ENCODE measurements around the gene EDAR.
A peak's percentile ranks its signal among the peaks of the same experiment; 100 is the strongest.

EDAR gene

DNA sequence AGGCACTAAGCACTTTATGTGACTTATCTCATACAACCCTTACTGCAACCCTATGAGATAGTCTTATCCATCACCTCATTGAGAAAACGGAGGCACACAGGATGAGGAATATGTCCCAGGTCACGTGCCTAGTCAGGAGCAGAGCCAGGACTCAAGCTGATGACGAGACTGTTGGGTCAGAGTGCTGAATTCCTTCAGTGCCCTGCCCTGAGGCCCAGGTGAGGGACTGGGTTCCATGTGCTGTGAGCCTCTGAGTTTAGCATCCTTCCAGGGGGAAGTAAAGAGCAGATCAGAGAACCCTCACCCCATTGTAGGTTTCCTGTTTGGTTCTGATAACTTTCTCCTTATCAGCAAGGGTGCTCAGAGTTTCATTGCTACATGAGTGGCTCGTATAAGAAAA lies 11.7 kb upstream of the EDAR start:
- DNase-seq = no peak

GRCh38 chr2:108998911-108999310 lies 9.9 kb upstream of the EDAR start:
- DNase-seq = no peak

DNA sequence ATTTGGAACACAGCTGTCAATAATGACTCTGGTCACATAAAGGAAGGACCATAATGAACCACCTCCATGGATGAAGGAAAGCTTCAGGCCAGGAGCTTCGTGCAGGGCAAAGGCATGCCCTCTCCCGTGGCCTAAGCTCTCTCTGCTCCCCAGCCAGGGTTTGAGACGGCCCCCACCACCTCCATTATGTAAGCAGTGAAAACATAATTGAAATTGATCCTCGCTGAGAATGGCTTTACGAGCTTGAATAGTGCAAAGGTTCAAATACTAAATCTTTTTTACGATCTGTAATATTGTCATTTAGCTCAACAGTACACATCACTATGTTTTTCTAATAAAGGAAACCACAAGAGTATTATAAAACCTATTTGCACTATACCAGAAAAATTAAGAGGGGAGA lies 5.2 kb upstream of the EDAR start:
- no peak for DNase-seq

GRCh38 chr2:108993095-108993937 lies 4.3 kb upstream of the EDAR start:
- DNase-seq = no peak

GRCh38 chr2:108988076-108988795 lies 784 bp downstream of the EDAR start:
- peak in 1 of 2 experiments; percentile 38 for DNase-seq

DNA sequence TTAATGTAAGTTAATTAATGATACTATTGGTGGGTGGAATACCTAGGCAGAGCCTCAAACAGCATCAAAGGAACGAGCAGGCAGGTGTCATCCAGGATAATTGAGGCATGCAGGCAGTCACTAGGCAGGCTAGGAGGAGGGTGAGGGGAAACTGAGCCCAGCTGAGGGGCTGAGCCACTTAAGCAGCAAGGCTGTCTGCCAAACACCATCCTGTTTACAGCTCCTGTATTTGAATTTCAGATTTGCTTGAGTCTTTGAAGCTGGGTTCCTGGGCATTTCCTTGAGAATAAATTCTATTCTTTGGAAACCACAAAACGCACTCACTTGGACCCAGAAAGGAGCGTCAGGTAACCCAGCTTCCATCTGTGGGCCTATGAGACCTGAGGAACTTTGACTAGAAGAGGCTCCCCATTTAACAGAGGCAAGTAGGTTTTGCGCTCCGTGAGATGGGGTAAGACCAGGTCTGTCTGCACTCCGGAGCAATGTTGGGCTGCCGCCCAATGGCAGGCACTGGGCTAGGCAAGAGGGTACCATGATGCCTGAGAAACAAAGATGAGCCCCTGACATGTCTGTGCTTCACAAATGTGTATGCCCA lies 2.0 kb downstream of the EDAR start:
- peak; percentile 46 to 55 for DNase-seq

DNA sequence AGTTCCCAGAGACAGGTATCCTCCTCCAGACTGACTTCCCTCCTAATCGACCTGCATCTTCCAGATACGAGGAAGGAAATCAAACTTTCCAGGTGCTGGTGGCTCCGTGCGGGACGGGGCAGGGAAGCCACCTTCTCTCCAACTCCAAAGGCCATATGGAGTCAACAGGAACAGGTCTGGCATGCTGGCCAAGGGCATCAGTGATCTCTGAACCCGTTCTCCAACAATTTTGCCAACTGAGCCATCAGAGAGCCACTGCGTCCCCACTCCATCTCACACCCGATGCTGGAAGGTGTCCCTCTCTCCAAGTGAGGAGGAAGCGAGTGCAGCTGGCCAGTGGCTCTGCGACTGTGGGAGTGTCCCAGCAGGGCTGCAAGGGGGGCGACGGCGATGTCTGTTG lies 5.4 kb downstream of the EDAR start:
- DNase-seq = no peak

DNA sequence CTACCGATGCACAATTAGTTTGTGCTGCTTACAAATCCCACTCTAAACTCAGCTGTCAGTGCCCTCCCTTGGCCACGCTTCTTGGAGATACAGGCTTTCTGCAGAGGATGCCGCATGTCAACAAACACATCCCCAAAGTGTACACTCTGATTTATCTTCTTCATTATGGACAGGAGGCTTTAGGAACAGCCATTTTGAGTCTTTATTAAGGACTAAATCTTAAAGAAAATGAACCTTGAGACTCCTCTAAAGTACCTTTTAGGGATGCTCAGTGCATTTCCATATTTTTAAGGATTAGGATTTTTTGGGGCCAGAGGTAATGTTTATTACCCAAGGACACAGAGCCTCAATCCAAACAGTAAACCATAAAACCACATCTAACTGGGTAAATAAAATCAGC lies 6.0 kb downstream of the EDAR start:
- no peak for DNase-seq

- DNase-seq = no peak
Measured at GRCh38 chr2:108982259-108982679, 6.8 kb downstream of the EDAR start.

DNA sequence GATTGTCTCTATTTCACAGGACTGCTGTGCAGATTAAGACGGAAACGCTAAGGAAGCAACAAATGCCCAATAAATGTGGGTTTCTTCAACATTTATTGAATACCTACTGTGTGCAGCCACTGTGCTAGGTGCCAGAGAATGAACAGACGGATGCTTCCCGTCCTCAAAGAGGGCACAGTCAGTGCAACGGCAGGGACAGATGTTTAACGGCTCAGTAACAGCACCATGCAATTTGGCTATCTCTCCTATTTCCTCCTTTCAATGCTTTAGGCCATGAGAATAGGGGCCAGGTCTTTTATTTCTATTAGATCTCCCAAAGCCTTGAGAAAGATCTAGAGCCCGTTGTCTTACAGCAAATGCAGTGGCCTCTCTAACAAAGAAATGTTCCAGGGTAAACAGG lies 7.2 kb downstream of the EDAR start:
- DNase-seq = no peak

GRCh38 chr2:108980076-108980475 lies 8.9 kb downstream of the EDAR start:
- DNase-seq = no peak

DNA sequence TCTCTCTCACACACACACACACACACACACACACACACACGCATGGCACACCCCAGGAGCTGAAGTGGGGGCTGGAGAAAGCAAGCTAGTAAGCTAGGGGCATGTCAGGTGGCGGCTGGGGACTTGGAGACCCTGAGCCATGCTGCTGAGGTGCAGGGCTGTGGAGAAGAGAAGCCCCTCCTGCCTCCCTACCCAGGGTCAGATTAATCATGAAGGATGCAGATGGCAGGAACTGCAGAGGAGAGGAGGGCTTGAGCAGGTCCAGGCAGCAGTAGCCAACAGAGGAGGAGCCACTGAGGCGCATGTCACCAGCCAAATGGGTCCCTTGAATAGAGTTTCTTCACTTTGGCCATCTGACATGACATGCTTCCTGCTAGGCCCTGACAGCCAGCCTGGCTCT lies 9.6 kb downstream of the EDAR start:
- no peak for DNase-seq

- DNase-seq = no peak
Measured at GRCh38 chr2:108978709-108979111, 10.3 kb downstream of the EDAR start.

GRCh38 chr2:108975613-108976435 lies 13.2 kb downstream of the EDAR start:
- DNase-seq = no peak

DNA sequence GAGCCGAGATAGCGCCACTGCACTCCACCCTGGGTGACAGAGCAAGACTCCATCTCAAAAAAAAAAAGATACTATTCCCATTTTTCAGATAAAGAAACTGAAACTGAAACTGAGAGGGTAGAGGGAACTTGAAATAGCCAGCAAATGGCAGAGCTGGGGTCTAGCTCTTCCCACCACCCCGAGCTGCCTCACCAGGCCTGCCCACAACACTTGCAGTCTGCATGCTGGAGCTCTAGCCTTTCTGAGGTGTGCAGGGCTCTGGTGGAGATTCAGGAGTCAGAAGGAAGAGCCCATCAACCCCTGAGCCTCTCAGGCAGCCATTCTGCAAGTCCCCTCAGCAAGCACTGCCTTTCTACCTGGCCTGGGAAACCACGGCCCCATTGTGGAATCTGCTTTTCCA lies 14.3 kb downstream of the EDAR start:
- DNase-seq = no peak

- DNase-seq = no peak
Measured at GRCh38 chr2:108972663-108973062, 16.4 kb downstream of the EDAR start.

GRCh38 chr2:108971661-108972566 lies 17.1 kb downstream of the EDAR start:
- DNase-seq = no peak

DNA sequence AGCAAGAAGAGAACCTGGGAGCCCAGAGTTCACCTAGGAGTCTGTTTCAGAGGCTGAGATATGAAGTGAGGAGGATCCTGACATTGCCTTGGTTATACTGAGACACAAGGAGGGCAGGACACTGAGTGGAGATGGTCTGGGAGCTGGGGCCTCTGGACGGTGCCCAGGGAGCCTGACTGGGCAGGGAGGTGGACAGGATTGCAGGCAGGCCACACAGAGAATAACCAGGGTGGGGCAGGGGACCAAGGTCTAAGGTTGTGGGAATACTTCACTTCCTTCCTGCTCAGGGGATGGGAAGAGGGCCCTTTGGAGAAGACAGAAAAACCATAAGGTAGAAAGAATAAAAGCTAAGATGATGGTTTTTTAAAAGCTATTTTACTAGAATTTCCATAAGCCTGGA lies 18.7 kb downstream of the EDAR start:
- no peak for DNase-seq

DNA sequence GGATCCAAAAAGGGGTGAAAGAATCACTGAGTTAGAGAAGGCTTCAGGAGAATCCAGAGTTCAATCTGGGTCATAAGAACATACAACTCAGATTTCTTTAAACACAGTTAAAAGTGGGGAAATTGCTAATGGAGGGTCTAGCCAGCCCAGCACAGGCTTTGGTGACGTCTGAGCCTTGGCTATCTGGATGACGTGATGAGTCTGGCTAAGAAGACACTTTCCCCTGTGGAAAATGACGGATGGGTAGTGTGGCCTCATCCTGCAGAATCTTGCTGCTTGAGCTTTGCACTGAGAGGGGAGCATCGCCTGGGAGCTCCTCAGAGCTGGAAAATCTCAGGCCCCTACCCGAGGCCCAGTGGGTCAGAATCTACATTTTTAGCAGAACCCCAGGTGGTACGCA lies 19.2 kb downstream of the EDAR start:
- DNase-seq = no peak

GRCh38 chr2:108968619-108969018 lies 20.4 kb downstream of the EDAR start:
- DNase-seq = no peak

GRCh38 chr2:108967757-108968156 lies 21.3 kb downstream of the EDAR start:
- DNase-seq = no peak
